IMR-90 (cell line): ENCODE measurements around the gene ZNF134. TPM values are rescaled to one million over a fixed set of nuclear protein-coding genes. Genes with fewer than 3 reads are reported as not detected.

Experiments used
- ATAC-seq: fragments of 200-7000 bp; cut with Tn5 transposase; 2 replicates; pipeline ENCODE4 v1.9.1; 2020; ENCODE audit warnings: low read depth, mild to moderate bottlenecking, moderate library complexity
- BruUV-seq: library from RNA; stranded (reverse); fragments of 400-500 nt; replicated peaks from 2 replicates; lab custom pipeline; 2021; lab: Mats Ljungman, UMichigan
- CTCF ChIA-PET: fragments of 300-600 bp; formaldehyde crosslinking; extraction: SDS; loops from one replicate; lab custom pipeline; 2021; ENCODE audit warnings: antibody characterized with exemption; lab: Yijun Ruan, JAX
- POLR2A ChIA-PET: fragments of 300-600 bp; sonication (Branson Sonifier 250); formaldehyde crosslinking; loops from one replicate; lab custom pipeline; 2022; ENCODE audit warnings: antibody characterized with exemption; ENCODE audit not compliant: unreplicated experiment; lab: Charles Lee
- DNase-seq: peaks from one replicate; pipeline ENCODE4 v3.0.0; 2013
- H2AFZ ChIP-seq: replicated peaks from 2 replicates; pipeline ENCODE3; 2013; ENCODE audit warnings: low read length, mild to moderate bottlenecking; ENCODE audit not compliant: poor library complexity
- H2AK5ac ChIP-seq: 2 replicates; pipeline ENCODE4 v1.6.1; 2013; ENCODE audit warnings: low read depth, low read length, inconsistent platforms
- H2AK9ac ChIP-seq: replicated peaks from 2 replicates; pipeline ENCODE3; 2013; ENCODE audit warnings: mild to moderate bottlenecking, low read depth, low read length, moderate library complexity; ENCODE audit not compliant: poor library complexity
- H2BK120ac ChIP-seq: 2 replicates; pipeline ENCODE4 v1.6.1; 2013; ENCODE audit warnings: low read depth, low read length, inconsistent platforms
- H2BK15ac ChIP-seq: 3 replicates; pipeline ENCODE4 v1.6.1; 2013; ENCODE audit warnings: low read depth, low read length, inconsistent platforms
- H2BK20ac ChIP-seq: 2 replicates; pipeline ENCODE4 v1.6.1; 2013; ENCODE audit warnings: low read depth, mild to moderate bottlenecking, inconsistent platforms, low read length, moderate library complexity
- H2BK5ac ChIP-seq: 2 replicates; pipeline ENCODE4 v1.6.1; 2013; ENCODE audit warnings: mild to moderate bottlenecking, low read depth, low read length, inconsistent platforms; ENCODE audit not compliant: poor library complexity, severe bottlenecking
- H3K14ac ChIP-seq: replicated peaks from 2 replicates; pipeline ENCODE4 v1.6.1; 2013; ENCODE audit warnings: low read depth, low read length, inconsistent platforms
- H3K18ac ChIP-seq: 2 replicates; pipeline ENCODE4 v1.6.1; 2013; ENCODE audit warnings: low read depth, low read length, control low read depth
- H3K23ac ChIP-seq: 2 replicates; pipeline ENCODE4 v1.6.1; 2013; ENCODE audit warnings: low read depth, low read length, inconsistent platforms
- H3K27ac ChIP-seq: 2 replicates; pipeline ENCODE4 v1.5.1; 2013; ENCODE audit warnings: mild to moderate bottlenecking, control low read depth, low read length; ENCODE audit not compliant: insufficient read depth
- H3K27me3 ChIP-seq: 2 replicates; pipeline ENCODE4 v1.6.1; 2013; ENCODE audit warnings: low read length; ENCODE audit not compliant: control insufficient read depth, insufficient read depth
- H3K36me3 ChIP-seq: 2 replicates; pipeline ENCODE4 v1.6.1; 2013; ENCODE audit warnings: low read length, mixed read lengths; ENCODE audit not compliant: control insufficient read depth, insufficient read depth
- H3K4ac ChIP-seq: 2 replicates; pipeline ENCODE4 v1.6.1; 2013; ENCODE audit warnings: low read depth, low read length, inconsistent platforms
- H3K4me1 ChIP-seq: 2 replicates; pipeline ENCODE4 v1.6.1; 2013; ENCODE audit warnings: low read length, mixed read lengths; ENCODE audit not compliant: control insufficient read depth, insufficient read depth
- H3K4me2 ChIP-seq: 2 replicates; pipeline ENCODE4 v1.6.1; 2013; ENCODE audit warnings: low read depth, mild to moderate bottlenecking, control low read depth, low read length, moderate library complexity
- H3K4me3 ChIP-seq: 2 replicates; pipeline ENCODE4 v1.5.1; 2013; ENCODE audit warnings: low read depth, mild to moderate bottlenecking, control low read depth, low read length, moderate library complexity; ENCODE audit not compliant: insufficient read depth
- H3K56ac ChIP-seq: 2 replicates; pipeline ENCODE4 v1.6.1; 2013; ENCODE audit warnings: low read length, inconsistent platforms; ENCODE audit not compliant: insufficient read depth; ENCODE audit errors: extremely low read depth
- H3K79me1 ChIP-seq, 2 experiments: 2 replicates each; pipeline ENCODE4 v1.6.1; 2013; ENCODE audit warnings: low read length in 2 of 2, inconsistent platforms in 1 of 2, low read depth in 1 of 2
- H3K9ac ChIP-seq: 2 replicates; pipeline ENCODE4 v1.6.1; 2013; ENCODE audit warnings: low read depth, low read length, control low read depth
- H3K9me1 ChIP-seq: 2 replicates; pipeline ENCODE4 v1.6.1; 2013; ENCODE audit warnings: low read length, inconsistent platforms; ENCODE audit not compliant: insufficient read depth
- H3K9me3 ChIP-seq: 2 replicates; pipeline ENCODE4 v1.6.1; 2013; ENCODE audit warnings: low read length; ENCODE audit not compliant: control insufficient read depth, insufficient read depth
- H4K20me1 ChIP-seq: 2 replicates; pipeline ENCODE4 v1.6.1; 2013; ENCODE audit warnings: low read length, inconsistent platforms; ENCODE audit not compliant: insufficient read depth
- H4K5ac ChIP-seq: 2 replicates; pipeline ENCODE4 v1.6.1; 2013; ENCODE audit warnings: mild to moderate bottlenecking, low read depth, low read length, control low read depth
- H4K8ac ChIP-seq, 2 experiments: 2 replicates each; pipeline ENCODE4 v1.6.1; 2013; ENCODE audit warnings: low read depth in 2 of 2, low read length in 2 of 2, control low read depth in 1 of 2, inconsistent platforms in 1 of 2
- H4K91ac ChIP-seq: 2 replicates; pipeline ENCODE4 v1.6.1; 2013; ENCODE audit warnings: low read depth, low read length, inconsistent platforms; ENCODE audit not compliant: insufficient read depth
- CEBPB ChIP-seq: IDR thresholded peaks from 2 replicates; pipeline ENCODE4 v1.6.1; 2012; ENCODE audit warnings: low read depth, low read length, improper control_type of control experiment
- FOS ChIP-seq: fragments of 150-350 bp; IDR thresholded peaks from 2 replicates; pipeline ENCODE4 v1.6.1; 2016; ENCODE audit warnings: low read depth, low read length
- MAFK ChIP-seq: IDR thresholded peaks from 2 replicates; pipeline ENCODE4 v1.6.1; 2012; ENCODE audit warnings: low read depth, low read length, improper control_type of control experiment
- MAZ ChIP-seq: IDR thresholded peaks from 2 replicates; pipeline ENCODE4 v1.6.1; 2012; ENCODE audit warnings: low read depth, mild to moderate bottlenecking, low read length, improper control_type of control experiment, moderate library complexity, borderline replicate concordance
- MXI1 ChIP-seq: IDR thresholded peaks from 2 replicates; pipeline ENCODE4 v1.6.1; 2012; ENCODE audit warnings: low read depth, mild to moderate bottlenecking, low read length, moderate library complexity, borderline replicate concordance
- NFE2L2 ChIP-seq: fragments of 150-350 bp; IDR thresholded peaks from 2 replicates; pipeline ENCODE4 v1.6.1; 2016; ENCODE audit warnings: low read depth, mild to moderate bottlenecking, low read length
- POLR2A ChIP-seq: IDR thresholded peaks from 2 replicates; pipeline ENCODE4 v1.6.1; 2012; ENCODE audit warnings: mild to moderate bottlenecking, low read depth, low read length
- WGBS, 2 experiments: methylation state at CpG; one replicate each; pipeline versions ENCODE4 v1.1.5 to v1.1.7; 2013; ENCODE audit warnings: missing lambda C conversion rate in 2 of 2; ENCODE audit not compliant: insufficient read length in 1 of 2; ENCODE audit errors: extremely low coverage in 2 of 2; 5-methylcytosine and 5-hydroxymethylcytosine counted together
- dilution Hi-C: fragments of 300-500 bp; cut with HindIII; formaldehyde crosslinking; loops from one replicate; pipeline ENCODE4 v1.14.3; 2018; ENCODE audit warnings: low sequenced_read_pairs; ENCODE audit not compliant: unreplicated experiment
- in situ Hi-C: fragments of 300-500 bp; cut with MboI; formaldehyde crosslinking; loops from 3 replicates; pipeline ENCODE4 v1.14.3; 2019; ENCODE audit warnings: low sequenced_read_pairs, inconsistent platforms, mixed read lengths
- intact Hi-C: fragments of 100-400 bp; cut with micrococcal nuclease; formaldehyde crosslinking; loops from 2 replicates; pipeline ENCODE4 v1.10.0; 2022
- polyA plus RNA-seq, 3 experiments: library from polyadenylated mRNA; depleted of rRNA; stranded (reverse); fragments of >200 nt; gene quantifications; 2 replicates each; pipeline ENCODE4 v1.2.3, GENCODE V29; 2012; ENCODE audit warnings: low replicate concordance in 1 of 3
- total RNA-seq: library from RNA; depleted of rRNA; stranded (reverse); fragments of >200 nt; gene quantifications from 2 replicates; pipeline ENCODE4 v1.2.3, GENCODE V29; 2012
- TF ChIP-seq, protein P1 (sequence below): fragments of 150-350 bp; IDR thresholded peaks from 2 replicates; pipeline ENCODE4 v1.6.1; 2016; ENCODE audit warnings: low read depth, mild to moderate bottlenecking, low read length, moderate library complexity, borderline replicate concordance
- TF ChIP-seq, protein P2 (sequence below): conservative IDR thresholded peaks from 2 replicates; pipeline ENCODE4 v1.5.1; 2012; ENCODE audit warnings: mild to moderate bottlenecking, low read depth, low read length, improper control_type of control experiment

ZNF134 gene
- total and polyA plus RNA-seq, 2 of the 4 experiments (the other 2 are of a cell fraction): 6.2 to 31.0 TPM

GRCh38 chr19:57667228-57667627 lies 53.2 kb downstream of the ZNF134 start:
- Histone ChIP-seq H4K5ac (no peak overlapping the region), H3K27ac (no peak overlapping the region), H4K91ac (no peak overlapping the region), H3K23ac (no peak overlapping the region), H4K8ac (no peak overlapping the region), H3K79me1 (no peaks in the 10 kb centered on the region), H3K56ac (no peak overlapping the region), H3K14ac (no peak overlapping the region), H4K20me1 (no peaks in the 10 kb centered on the region), H3K4me2 (no peak overlapping the region), H2BK120ac (no peak overlapping the region), H3K27me3 (no peaks in the 10 kb centered on the region; the same call in 1 of the 2 replicates), H2AK9ac (no peak overlapping the region), H3K18ac (no peak overlapping the region), H3K36me3 (no peaks in the 10 kb centered on the region), H2BK20ac (no peak overlapping the region), H2BK5ac (no peak overlapping the region), H3K9ac (no peak overlapping the region), H3K4ac (no peak overlapping the region), H3K4me3 (no peak overlapping the region), H3K9me1 (no peaks in the 10 kb centered on the region), H2BK15ac (no peak overlapping the region), H3K9me3 (no peaks in the 10 kb centered on the region), H2AK5ac (no peak overlapping the region), H3K4me1 (no peaks in the 10 kb centered on the region), H2AFZ (no peak overlapping the region)
- CTCF ChIA-PET: no interaction called here
- TF ChIP-seq, protein P1, sequence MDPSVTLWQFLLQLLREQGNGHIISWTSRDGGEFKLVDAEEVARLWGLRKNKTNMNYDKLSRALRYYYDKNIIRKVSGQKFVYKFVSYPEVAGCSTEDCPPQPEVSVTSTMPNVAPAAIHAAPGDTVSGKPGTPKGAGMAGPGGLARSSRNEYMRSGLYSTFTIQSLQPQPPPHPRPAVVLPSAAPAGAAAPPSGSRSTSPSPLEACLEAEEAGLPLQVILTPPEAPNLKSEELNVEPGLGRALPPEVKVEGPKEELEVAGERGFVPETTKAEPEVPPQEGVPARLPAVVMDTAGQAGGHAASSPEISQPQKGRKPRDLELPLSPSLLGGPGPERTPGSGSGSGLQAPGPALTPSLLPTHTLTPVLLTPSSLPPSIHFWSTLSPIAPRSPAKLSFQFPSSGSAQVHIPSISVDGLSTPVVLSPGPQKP: no peak
- TF ChIP-seq MXI1: no peak
- no peak for TF ChIP-seq POLR2A
- no peak for TF ChIP-seq CEBPB
- TF ChIP-seq, protein P2, sequence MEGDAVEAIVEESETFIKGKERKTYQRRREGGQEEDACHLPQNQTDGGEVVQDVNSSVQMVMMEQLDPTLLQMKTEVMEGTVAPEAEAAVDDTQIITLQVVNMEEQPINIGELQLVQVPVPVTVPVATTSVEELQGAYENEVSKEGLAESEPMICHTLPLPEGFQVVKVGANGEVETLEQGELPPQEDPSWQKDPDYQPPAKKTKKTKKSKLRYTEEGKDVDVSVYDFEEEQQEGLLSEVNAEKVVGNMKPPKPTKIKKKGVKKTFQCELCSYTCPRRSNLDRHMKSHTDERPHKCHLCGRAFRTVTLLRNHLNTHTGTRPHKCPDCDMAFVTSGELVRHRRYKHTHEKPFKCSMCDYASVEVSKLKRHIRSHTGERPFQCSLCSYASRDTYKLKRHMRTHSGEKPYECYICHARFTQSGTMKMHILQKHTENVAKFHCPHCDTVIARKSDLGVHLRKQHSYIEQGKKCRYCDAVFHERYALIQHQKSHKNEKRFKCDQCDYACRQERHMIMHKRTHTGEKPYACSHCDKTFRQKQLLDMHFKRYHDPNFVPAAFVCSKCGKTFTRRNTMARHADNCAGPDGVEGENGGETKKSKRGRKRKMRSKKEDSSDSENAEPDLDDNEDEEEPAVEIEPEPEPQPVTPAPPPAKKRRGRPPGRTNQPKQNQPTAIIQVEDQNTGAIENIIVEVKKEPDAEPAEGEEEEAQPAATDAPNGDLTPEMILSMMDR: no peak
- TF ChIP-seq NFE2L2: no peak
- TF ChIP-seq MAFK: no peak
- no peak for TF ChIP-seq FOS
- no peak for TF ChIP-seq MAZ
- dilution Hi-C loops: no loop called here
- intact Hi-C loops: no loop called here
- in situ Hi-C loops: no loop called here
- 100% methylated on average over 1 of the region's 1 CpG; no CpG with 5 or more reads in 1 of the 2 experiments for WGBS, 2 experiments
- no peak for ATAC-seq
- POLR2A ChIA-PET: no interaction called here
- BruUV-seq: no TSS peak
- no peak for DNase-seq
